ENCODE measurements around the gene PAH.

PAH gene

DNA sequence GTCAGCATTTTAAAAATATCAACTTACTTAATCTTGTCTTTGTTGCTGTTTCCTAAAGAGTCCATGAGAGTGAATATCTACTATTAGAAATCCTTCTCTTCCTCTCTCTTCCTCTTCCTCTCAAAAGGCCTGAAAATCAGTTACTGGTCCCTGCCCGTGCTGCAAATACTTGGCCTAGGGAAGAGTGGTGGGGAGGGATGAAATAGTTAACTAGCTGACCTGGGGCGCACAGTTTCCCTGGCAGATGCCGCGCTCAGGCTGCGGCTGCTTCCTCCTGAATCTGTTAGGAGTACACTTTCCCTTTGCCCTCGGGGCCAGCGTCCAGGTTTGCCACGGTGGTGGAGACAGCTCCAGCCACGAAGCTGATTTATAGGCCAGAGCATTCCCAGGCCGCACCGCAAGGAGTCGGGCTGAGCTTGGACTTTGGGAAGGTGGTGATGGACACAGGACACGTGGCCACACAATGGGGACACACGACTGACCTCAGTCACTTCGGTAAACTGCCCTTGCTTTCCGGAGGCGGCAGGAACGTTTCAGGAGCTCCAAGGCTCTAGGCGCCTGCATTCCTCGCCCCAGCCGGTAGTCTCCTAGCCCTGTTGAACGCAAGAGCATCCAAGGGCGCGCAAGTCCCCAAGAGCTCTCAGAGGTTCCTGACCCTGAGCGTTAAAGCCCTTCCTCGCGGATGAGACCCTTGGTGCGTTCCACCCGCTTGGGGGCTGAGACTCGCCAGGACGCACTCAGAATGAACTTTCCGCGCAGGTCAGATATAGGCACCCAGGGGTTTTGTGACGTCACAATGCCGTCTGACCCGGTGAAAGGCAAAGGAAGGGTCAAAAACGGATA is 33.3 kb upstream of the PAH start:
- peak; percentile 64 for DNase-seq

DNA sequence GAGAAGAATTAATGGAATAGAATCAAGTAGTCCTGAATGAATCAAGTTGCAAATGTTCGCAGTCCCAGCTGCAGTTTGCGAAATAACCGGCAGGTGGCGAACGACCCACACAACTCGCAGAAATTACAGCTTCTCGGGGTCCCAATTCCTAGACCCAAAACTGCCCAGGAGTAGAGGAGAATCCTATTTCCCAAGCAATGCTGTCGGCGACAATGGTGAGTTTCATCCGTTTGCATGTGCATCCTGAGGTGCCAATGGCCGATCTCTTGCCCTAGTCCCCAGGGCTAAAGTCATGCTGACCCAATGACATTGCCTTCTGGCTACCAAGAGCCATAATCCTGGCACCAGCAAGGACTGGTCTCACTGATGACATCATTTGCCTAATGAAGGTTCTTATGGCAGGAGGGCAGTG is 31.9 kb upstream of the PAH start:
- peak; percentile 72 for DNase-seq

DNA sequence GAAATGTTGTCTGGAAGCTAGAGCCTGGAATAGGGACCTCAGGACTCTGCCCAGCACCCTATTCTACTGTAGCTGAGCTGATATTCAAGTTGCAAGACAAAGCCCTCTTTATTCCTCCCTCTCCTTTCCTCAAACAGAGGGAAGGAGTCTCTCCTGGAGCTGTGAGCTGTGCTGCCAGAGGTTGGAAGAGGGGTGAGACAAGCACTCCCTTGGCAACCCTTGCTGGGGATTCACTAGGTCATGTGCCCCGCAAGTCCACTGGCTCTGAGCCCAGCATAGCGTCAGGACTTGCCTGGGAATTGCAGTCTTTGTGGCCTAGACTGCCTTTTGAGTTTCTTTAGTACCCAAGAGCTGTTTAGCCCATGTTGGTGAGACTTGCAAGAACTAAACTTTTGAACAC is 29.0 kb upstream of the PAH start:
- DNase-seq, result no peak

- no peak for DNase-seq
These were observed 22.7 kb upstream of the PAH start for GRCh38 chr12:102939670-102940222.

DNA sequence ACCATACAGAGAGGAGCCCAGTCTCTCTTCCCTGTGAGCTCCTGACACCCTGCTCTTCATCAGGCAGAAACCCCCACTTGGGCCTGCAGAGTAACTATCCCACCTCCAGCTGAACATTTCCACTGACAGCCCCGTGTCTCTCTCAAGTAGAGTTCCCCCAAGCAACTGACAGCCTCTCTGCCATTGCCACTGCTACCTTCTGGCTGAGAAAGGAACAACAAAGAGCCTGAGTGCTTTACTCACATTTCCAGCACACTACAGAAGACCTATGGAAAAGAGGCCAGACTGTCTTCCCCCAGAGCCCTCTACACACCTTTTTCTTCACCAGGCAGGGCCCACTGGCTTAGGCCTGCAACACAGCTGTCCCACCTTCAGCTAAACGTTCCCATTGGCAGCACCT is 22.0 kb upstream of the PAH start:
- DNase-seq, result no peak

GRCh38 chr12:102933168-102933567 is 16.1 kb upstream of the PAH start:
- DNase-seq, result no peak

DNA sequence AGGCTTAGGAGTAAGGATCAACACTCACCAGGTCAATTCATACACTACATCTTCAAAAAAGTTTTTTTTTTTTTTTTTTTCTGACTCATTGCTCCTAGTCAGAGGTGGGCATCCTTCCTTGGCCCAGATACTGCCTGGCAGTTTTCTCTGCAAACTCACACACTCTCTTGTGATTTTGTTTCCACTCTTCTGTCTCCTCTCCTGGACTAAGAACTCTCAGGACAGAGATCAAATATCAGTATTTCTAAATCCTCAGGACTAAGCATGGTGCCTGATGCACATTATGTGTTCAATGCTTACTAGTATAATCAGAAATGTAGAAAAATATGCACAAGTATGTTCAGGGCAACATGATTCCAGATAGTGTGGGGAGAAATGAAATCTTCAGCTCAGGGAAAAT is 10.2 kb upstream of the PAH start:
- DNase-seq, result no peak

DNA sequence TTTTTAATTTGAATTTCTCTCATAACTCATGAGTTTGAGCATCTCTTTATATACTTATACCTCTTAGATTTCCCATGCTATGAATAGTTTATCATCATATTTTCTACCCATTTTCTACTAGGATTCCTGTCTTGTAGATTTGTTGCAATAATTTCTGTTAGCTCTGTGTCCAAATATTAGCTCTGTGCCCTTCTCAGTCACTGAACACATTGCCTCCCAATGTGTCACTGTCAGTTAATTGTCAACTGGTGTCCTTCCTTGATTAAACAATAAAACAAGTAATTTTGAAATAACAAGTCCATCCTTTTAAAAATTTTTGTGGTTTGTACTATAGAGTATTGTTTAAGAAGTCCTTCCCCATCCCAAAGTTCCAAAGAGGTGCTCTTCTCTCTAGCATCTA is 4.2 kb upstream of the PAH start:
- no peak for DNase-seq

GRCh38 chr12:102920271-102920670 is 3.2 kb upstream of the PAH start:
- DNase-seq, result no peak

DNA sequence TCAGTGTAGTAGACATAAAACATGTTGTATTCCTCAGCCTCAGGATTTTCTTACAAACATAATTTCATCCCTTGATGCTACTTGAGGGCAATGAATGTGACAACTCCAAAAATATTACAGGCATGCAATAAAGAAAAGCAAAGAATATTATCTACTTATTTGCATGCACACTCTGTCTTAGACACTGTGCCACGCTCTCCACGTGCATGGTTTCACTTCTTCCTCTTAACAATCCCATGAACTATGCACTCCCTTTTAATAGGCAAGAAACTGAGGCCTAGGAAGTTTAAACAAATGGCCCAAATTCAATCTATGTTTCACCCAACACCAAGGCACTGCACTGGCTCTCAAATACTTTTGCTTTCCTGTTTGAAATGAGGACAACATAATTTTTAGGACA is 1.8 kb upstream of the PAH start:
- DNase-seq, result no peak

DNA sequence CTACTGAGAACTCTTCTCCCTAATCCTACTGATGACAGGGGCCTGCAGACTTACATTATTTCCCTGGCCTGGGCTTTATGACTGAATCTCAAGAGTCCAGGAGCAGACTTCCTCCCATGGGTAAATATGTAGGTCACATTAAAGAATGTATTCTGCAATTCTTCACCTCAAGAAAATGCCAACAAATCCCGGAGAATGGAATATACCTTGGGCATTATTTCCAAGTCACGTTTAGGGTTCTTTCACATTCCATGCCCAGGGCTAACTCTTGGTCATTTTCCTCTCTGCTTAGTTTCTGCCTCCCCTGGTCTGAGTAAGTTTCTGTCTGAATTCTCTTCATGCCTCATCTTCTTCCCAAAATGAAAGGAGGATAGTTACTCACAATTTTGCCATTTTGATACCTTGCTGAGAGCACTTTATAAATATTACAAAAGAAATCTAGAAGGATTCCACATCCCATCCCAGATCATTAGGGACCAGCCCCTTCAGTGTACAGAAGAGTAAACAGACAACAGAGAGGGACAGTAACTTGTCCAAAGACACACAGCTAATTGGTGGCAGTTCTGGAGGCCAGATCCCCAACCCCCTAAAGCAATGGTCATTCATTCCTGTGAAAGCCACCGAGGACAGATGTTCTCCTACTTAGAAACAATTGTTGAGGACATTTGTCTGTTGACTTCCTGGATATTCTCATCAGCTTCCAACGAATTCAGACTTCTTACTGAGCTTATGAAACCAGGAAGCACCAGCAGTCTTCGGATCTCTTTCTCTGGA is 605 bp downstream of the PAH start:
- no peak for DNase-seq

DNA sequence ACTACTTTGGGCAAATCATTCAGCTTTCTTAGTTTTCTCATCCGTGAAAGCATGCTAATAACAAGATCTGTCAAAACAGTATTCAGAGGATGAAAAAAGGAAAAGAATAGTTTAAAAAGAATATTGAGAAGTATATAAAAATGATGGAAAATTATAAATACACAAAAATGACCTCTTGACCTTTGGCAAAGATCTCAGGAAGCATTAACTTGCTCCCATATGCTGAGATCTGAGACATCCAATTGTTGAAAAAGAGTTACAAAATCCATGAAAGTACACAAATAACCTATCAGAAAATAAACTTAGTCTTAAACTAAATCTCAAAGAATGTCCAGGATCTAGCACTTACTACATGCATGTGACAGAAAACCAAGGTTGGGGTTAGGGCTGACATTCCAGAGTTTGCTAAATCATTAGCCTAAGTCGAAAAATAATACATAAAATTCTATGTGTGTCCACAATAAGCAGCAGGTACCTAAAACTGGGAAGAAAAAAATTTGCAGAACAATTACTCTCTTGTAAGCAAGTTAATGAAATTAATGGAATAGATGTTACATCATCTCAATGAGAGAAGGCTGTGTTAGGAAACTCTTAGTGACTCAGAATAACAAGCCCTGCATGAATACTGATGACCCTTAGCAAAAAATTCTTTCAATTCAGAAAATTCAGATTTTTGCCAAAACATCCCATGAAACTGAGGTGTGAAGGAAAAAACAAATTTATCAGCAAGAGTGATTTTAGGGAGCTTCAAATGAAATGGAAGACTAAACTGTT is 3.4 kb downstream of the PAH start:
- DNase-seq, result no peak

DNA sequence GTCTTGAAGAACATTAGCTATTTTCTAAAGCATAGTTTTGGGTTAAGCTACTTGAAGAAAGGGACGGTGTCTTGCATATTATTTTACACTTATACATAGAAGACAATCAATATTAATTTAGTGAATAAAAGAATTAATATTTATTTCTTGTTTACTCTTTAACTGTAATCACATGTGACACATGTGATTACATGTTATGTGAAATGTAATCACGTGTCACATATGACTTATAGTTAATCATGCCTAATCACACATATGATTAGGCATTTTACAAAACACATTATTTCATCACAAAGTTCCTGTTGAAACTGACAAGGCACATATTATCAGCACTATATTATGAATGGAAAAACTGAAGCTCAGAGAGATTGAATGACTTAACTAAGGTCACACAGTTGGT is 4.8 kb downstream of the PAH start:
- no peak for DNase-seq

DNA sequence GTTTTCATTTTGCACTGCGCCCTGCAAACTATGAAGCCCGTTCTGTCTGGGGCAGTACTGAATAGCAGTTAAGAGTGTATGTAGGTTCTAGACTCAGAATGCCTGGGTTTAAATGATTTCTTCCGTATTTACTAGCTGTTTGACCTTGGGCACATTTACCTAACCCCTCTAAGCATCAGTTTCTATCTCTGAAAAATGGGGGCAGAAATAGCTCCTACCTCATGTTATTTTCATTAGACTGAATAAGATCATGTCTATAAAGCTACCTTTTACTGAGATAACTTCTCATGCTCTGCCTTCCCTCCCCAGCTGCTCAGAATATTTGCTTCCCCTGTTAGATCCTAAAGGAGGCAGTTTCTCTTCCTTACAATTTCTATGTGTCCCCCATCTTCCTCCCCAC is 5.7 kb downstream of the PAH start:
- no peak for DNase-seq

DNA sequence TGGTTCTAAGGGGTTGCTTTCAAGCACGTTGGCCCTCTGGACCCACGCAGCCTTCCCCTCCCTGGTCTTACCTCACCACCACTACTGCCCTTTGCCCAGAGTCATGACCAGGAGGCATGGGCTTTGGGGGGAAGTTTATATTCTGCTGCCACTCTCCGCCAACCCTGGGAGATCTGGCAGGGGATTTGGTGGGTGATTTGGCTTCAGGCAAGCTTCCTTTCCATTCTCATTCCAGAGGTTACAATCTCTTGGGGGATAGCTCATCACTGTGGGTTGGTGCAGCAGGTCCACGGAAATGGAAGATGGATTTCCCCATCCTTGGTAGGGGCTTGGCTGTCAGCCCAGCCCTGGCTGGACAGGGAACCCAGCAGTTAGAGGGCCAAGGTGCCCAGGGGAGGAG is 6.3 kb downstream of the PAH start:
- DNase-seq, result no peak

- DNase-seq, result no peak
These were observed 6.9 kb downstream of the PAH start for GRCh38 chr12:102910137-102910536.

DNA sequence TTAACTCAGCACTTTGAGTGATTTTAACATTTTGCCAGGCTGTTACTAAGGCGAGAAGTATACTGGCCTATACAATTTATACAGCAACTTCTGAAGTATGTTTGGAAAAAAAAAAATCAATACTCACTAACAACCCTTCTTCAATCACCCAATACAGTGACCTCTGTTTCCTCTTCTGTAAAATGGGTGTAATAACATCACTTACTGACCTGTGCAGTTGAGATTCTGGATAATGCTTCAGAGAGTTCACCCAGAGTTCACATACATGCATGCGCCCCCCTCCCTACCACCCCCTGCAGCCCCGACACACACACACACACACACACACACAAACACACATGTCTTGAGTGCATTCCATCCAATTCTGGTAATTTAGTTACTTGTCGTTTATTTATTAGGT is 9.1 kb downstream of the PAH start:
- no peak for DNase-seq

DNA sequence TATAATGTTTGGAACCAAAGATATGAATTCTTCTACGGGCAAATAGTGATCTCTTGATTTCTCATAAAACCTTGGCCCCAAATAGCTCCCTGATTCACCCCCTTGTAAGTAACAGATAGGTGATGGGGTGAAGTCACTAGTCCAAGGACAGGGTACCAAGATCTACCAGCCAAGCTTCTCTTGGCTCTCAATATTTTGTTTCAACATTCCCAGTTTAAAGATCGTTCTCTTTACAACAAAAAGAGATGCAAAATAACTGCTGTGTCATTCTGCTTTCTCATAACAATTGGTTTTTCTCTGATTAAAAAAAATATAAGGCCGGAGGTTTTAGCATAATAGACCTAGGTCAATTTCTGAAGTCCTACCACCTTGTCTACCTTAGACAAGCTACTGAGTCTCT is 11.8 kb downstream of the PAH start:
- no peak for DNase-seq

DNA sequence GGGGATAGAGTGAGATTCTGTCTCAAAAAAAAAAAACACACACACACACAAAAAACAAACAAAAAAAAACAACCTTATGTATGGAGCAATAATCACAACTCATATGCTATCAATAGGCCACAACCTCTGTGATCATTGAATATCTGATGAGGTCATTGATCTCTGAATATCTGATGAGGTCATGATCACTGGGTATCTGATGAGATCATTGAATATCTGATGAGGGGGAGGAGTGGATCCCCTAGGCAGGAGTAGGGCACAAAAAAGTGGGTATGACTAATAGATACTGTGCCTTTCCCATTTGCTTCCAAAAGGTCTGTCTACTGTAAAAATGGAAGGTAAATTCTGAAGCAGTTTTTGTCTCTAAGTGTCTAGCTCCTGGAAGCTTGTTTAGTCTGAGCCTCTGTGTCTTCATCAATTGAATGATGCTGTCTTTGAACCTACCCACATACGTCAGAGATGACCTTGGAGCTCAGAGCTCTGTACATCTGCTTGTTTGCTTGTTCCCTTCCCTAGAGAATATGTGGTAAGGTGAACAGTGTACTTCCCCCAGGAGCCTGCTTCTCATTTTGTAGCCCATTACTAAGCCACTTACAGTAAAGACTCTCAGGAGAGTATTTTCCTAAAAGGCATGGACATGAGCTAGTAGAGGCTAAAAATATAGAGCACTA is 13.6 kb downstream of the PAH start:
- no peak for DNase-seq

- DNase-seq, result no peak
These were observed 15.0 kb downstream of the PAH start for GRCh38 chr12:102902093-102902492.

DNA sequence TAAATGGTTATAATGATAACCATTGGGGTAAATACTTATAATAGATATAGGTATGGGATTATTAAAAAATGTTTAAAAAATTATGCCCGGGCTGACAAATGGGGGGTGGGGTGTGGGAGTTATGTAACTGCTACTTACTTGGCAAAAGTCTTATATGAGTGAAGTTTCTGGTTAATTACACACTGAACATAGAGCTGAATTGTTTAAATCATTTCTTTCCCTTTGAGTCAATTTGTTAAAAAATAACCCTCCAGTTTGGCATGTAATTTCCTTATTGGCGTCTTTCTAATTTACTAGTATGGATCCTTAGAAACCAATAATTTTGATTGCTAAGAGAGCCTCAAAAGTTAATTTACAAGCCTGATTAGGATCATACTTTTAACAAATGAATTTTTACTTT is 16.7 kb downstream of the PAH start:
- DNase-seq, result no peak

GRCh38 chr12:102896067-102896466 is 21.0 kb downstream of the PAH start:
- DNase-seq, result no peak

GRCh38 chr12:102891756-102892155 is 25.3 kb downstream of the PAH start:
- no peak for DNase-seq
